ENCODE data around the gene NEGR1.

- TF ChIP-seq CTCF (IDR thresholded peaks at IDR 0.05; ENCODE audit: poor library complexity, severe bottlenecking) (no peak), EP300 (conservative IDR thresholded peaks at IDR 0.05; ENCODE audit: poor library complexity, severe bottlenecking) (no peak), EZH2 (IDR thresholded peaks at IDR 0.05; ENCODE audit: borderline replicate concordance, insufficient read depth, low read length, poor library complexity, severe bottlenecking) (no peak), MXI1 (conservative IDR thresholded peaks at IDR 0.05; ENCODE audit: poor library complexity, severe bottlenecking) (no peak), RAD21 (conservative IDR thresholded peaks at IDR 0.05) (no peak), POLR2AphosphoS5 (IDR thresholded peaks at IDR 0.05) (peak; percentile 35), SMC3 (conservative IDR thresholded peaks at IDR 0.05; ENCODE audit: poor library complexity) (no peak)
These were observed 373.4 kb downstream of the NEGR1 start for GRCh38 chr1:71908871-71909390.
